CD4-positive, alpha-beta T cell treated with Interleukin-4 for 1 hour (primary cell): ENCODE data around the gene NENF.
A peak's percentile ranks its signal among the peaks of the same experiment; 100 is the strongest.

Experiments used
- DNase-seq, 2 donors: peaks; one replicate each; pipeline ENCODE4 v3.0.0-alpha.2; 2020 to 2022

The NENF gene

DNA sequence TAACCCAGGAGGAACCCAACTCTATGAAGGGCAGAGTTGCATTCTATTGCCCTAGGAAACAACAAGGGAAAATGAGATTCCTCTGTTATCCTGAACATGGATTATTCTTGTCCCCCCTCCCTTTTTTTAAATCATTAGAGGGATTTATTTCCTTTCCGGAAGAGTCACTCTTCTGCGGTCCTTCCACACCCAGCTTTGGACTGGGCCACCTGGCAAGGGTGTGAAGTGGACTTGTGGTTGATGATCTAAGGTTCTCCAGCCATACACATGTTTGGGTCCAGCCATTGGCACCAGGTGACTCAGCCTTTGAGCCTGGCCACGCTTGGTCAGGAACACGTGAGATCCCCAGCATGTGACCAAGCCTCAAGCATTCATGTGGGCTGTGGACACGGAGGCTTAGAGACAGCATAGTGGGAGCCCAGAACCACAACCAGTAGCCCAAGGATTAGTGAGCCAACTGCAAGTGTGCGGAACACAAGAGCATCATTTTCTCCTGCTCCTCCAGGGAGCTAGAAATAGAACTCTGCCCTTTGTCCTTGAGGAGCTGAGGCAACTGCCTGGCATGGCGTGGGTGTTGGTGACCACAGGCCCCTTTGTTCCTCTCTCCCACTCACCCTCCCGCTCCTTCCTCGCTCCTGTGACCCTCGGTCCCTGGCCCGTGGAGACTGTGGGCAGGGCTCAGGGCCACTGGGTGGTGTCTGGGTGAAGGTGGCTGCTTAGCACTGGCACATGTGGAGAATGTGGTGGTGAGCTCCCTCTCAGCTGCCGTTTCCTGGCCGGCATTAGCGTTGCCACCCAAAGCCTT lies 50.1 kb downstream of the NENF start:
- no peak for DNase-seq

DNA sequence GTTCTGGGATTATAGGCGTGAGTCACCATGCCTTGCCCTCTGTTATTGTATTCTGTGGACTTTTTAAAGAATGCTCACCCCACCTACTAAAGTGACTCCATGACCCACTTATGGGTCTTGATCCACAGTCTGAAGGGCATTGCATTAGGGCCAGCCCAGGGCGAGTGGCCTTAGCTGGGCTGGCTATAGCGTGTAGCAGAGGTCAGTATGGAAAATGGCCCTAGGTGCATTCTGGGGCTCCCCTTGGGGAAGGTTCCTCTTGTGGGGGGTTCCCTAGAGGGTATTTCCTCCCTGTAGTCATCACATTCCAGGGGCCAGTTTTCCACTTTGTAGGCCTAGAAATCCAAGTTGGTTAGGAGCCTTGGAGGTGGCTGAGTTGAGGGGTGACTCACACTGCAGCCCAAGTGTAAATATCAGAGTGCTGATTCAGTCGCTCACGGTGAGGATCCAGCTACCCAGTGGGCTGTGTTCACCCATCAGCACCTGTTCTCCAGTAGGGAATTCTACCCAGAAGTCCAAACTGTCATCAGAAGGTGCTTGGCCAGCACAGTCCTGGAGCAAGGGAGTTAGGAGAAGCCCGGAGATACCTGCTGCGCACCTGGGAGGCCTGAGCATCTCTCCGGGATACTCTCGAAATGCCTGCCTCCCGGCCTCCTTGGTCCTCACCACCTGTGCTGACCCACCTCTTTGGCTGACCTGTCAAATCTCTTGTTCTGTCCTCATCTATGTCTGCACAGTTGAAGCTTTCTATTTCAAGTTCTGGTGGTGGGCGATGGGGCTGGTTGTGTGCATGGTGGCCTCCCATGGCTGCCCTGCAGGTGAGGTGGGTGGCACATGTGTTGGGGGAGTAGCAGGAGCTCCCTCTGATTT lies 52.2 kb downstream of the NENF start:
- peak in 1 of 2 donors; percentile 31 for DNase-seq

DNA sequence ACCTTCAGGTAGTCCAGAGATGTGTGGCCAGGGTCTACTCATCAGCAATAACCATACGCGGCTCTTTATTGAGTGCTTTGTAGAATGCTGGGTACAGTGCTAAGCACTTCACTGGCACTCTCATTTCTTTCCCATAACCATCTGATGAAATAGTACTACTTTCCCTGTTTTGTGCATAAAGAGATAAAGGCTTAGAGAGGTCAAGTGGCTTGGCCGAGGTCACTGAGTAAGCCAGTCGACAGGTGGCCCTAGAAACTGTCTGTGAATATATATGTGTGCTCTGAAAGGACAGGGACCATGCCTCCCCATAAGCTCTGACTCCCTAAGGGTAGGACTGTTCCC lies 52.8 kb downstream of the NENF start:
- DNase-seq, result no peak

DNA sequence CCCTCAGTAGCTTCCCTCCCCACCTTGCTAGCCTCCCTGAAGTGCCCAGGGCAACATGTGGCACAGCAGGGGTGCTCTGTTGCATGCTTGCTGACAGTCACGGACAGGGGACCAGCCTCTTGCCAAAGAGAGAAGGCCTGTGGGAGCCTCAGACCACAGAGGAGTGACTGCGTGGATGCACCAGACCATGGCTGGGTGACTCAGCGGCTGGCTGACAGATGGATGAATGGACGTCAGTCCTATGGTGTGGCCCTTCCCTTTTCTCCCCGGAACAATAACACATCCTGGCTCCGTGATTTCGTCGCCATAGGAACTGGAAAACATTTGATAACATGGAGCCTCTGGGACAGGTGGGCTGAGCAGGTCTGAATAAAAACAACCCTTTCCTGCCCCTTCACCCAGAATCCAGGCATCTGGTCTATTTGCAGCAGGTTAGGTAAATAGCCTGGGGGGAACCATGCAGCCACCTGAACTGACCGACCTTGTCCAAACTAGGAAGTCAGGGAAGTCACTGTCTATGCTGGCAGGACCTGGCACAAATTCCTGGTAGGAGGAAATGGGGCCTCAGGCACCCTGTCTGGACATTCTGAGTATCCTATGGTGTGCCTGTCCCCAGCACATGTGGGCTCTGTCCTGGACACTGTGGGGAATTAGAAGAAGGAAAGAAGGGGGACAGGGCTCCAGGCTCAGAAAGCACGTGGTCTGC lies 53.3 kb downstream of the NENF start:
- peak; percentile 20 to 88 for DNase-seq

DNA sequence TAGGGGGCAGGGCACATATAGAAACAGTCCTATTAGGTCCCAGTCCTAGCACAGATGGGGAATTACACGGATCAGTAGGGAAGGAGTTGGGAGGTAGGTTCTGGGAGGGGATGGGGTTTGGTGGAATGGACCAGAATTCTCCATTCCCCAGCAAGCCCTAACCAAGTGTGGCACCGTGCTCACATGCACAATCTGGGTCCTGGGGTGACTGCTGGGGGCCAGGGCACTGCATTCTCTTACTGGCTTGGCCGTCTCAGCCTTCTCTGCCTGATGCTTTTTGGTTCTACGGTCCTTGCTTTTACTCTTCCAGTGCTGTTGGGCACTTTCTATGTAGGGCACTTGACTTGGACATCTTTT lies 53.9 kb downstream of the NENF start:
- DNase-seq, result no peak

DNA sequence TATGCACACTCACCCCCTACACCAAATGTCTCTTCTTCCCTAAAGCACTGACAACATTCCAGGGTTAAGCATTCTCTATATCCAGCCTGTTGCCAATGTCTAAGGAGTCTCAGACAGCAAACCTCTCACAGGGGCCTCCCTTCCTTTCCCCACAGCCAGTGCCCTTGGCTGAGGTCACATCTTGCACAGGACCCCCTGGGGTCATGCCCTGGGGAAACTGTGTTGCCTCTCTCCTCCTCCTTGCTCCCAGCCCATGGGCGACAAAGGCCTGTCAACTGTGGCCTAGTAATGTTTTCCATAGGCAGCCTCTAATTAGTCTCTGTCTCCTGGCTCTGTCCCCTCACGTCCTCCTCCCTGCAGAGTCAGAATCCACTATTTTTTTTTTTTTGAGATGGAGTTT lies 54.6 kb downstream of the NENF start:
- DNase-seq, result no peak

DNA sequence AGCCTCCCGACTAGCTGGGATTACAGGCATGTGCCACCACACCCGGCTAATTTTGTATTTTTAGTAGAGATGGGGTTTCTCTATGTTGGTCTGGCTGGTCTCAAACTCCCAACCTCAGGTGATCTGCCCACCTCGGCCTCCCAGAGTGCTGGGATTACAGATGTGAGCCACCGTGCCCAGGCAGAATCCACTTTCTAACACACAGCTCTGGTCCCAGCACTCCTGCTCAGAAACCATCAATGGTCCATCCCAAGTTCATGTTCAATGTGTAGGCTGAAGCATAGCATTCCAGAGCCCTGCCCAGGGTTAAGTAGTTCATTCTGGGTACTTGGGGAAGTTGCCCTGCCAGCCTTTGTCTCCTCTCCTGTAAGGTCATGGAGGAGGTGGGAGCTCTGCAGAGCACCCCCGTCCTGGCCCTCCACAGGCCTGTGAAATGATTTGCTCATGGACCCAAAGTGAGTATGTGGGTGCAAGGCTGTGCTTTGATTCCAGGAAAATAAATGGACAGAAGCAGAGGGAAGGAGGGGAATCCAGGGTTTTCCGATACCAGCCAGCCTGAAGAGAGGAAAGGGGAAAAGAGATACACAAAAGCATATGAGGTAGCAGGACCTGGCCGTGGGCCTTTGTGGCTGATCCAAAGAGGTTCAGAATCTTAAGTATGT lies 55.2 kb downstream of the NENF start:
- DNase-seq, result no peak

DNA sequence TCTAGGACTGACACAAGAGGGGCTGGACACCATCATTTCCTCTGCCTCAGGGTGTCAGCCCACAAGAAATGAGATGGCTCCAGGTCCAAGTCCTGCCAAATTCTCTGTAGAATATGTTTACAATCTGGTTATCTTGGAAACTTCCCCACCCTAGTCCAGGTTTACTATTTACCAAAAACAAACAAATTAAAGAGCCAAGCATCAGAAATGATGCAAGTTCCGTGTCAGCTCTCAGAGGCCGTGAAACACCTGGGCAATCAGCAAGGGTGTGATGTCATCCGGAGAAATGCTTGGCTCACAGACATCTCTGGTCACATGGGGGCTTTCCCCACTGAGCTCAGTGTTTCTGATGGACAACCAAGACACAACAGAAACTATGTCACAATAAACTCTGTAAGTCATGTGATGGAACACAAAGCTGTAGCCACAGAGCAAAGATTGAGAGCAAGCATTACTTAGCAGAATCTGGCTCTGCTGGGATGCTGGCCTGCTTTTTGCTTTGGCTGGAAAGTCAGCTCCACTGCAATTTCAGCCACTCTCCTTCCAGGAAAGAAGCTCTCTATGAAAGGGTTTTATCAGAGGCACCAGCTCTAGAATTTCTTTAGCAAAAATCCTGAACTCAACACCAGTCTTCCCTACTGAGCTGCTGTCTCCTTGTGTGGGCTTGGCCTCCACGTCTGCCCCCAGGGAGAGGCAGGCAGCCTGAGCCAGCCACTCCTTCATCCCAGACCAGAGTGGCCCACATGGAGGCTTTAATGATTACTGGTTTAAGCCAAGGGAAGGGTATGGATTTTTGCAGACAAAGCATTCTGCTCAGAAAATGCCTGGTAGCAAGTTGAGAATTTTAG lies 55.9 kb downstream of the NENF start:
- DNase-seq, result peak in 1 of 2 donors; percentile 79

DNA sequence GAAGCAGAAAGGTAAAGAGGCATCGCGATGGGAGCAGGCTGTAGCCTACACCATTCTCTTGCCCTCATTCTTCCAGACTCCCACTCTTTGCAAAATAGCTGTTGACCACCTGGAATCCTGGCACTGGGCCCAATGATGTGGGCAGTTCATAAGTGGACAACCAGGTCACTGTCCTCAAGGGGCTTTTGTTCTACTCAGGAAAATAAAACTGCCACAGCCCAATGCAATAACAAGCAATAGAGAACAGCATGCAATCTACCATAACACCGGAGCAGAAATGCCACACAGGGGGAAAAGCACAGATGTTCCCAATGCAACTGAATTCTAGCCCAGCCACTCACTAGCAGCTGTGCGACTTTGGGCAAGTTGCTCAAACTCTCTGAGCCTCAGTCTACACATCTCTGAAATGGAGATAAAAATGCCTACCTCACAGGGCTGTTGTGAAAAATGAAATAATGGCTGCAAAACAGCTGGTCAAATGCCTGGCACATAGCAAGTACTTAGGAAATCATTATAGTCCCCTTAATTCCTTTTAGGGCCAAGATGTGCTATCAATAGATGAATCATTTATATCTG lies 56.7 kb downstream of the NENF start:
- no peak for DNase-seq

DNA sequence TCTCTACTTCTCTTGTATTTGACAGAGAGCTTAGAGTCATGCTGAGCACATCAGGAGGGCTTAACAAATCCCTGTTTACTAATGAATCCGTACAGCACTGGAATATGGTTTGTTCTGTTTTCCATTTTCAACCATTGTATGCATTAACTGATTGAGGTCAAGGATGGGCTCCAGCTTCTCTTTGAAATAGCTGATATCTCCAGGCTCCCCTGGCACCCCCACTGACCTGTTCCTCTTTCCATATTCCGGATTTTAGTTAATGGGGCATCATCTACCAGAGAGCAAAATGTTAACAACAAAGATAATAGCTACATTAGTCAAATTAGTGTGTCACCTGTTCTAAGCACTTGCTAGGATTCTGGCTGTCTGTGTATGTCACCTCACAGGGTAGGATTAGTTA lies 57.6 kb downstream of the NENF start:
- DNase-seq, result no peak

DNA sequence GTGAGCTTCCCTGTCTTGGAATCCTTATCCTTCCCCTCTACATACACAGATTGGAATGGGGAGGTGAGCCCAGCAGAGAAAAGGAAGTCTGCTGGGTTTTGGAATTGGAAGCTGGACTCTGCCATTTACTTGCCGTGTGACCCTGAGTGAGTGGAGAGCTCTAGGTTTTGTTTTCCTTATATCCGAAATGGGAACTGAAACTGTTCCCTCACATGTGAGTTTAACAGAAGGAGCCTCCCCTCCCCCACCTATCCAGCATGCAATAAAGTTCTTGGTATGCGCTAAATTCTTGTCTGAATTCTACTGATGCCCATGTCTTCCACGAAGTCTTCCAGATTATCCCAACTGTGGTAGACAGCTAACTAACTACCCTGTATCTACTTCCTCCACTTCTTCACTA lies 58.7 kb downstream of the NENF start:
- DNase-seq, result peak in 1 of 2 donors; percentile 40
